SU-DHL-6 (cell line): ENCODE measurements around the gene TECPR2.
"Not testable (repeated sequence)": the region's sequence is repeated elsewhere in the genome, so short reads cannot be mapped to it uniquely, and the experiment has no call there.

Source experiments
- H2AFZ ChIP-seq: fragments of 200-600 bp; sonication (generic); 2 replicates; pipeline ENCODE4 v1.6.1; 2014; ENCODE audit warnings: low read depth, mild to moderate bottlenecking, moderate library complexity, mixed read lengths, antibody characterized with exemption, low read length; ENCODE audit not compliant: severe bottlenecking
- H3F3A ChIP-seq: fragments of 200-600 bp; shearing (Covaris generic); 2 replicates; pipeline ENCODE4 v1.6.0; 2016; ENCODE audit warnings: antibody characterized with exemption, mild to moderate bottlenecking; ENCODE audit not compliant: insufficient read depth
- H3K27ac ChIP-seq: fragments of 200-600 bp; sonication (generic); 2 replicates; pipeline ENCODE4 v1.5.1; 2016; ENCODE audit warnings: low read depth, mild to moderate bottlenecking, low read length, moderate library complexity, mixed read lengths
- H3K27me3 ChIP-seq: fragments of 200-600 bp; sonication (generic), shearing (Covaris generic); 2 replicates; pipeline ENCODE4 v1.6.0; 2014; ENCODE audit warnings: mild to moderate bottlenecking, low read length
- H3K36me3 ChIP-seq: fragments of 200-600 bp; sonication (generic); 2 replicates; pipeline ENCODE4 v1.6.1; 2014; ENCODE audit warnings: mild to moderate bottlenecking, low read length, mixed read lengths
- H3K4me2 ChIP-seq: fragments of 300-600, 200-600 bp; shearing (Covaris generic), sonication (generic); 2 replicates; pipeline ENCODE4 v1.6.0; 2014; ENCODE audit warnings: low read length, low read depth, mild to moderate bottlenecking; ENCODE audit not compliant: poor library complexity, severe bottlenecking
- H3K4me3 ChIP-seq: fragments of 200-600 bp; sonication (generic); 2 replicates; pipeline ENCODE4 v1.5.1; 2014; ENCODE audit warnings: antibody characterized with exemption, low read length, mild to moderate bottlenecking, mixed read lengths; ENCODE audit not compliant: insufficient read depth, poor library complexity, severe bottlenecking
- H3K79me2 ChIP-seq: fragments of 200-600 bp; sonication (generic); 2 replicates; pipeline ENCODE4 v1.6.1; 2014; ENCODE audit warnings: mild to moderate bottlenecking, low read length, moderate library complexity; ENCODE audit not compliant: insufficient read depth
- H3K9ac ChIP-seq: fragments of 200-600 bp; sonication (generic); 2 replicates; pipeline ENCODE4 v1.7.0; 2014; ENCODE audit warnings: mild to moderate bottlenecking, low read length
- H3K9me2 ChIP-seq: fragments of 200-600 bp; sonication (generic); replicated peaks from 2 replicates; pipeline ENCODE4 v1.6.1; 2014; ENCODE audit warnings: low read length; ENCODE audit not compliant: insufficient read depth
- H3K9me3 ChIP-seq: fragments of 200-600 bp; sonication (generic); 2 replicates; pipeline ENCODE4 v1.6.1; 2014; ENCODE audit warnings: low read length, mixed read lengths; ENCODE audit not compliant: insufficient read depth
- H4K20me1 ChIP-seq: fragments of 200-600 bp; sonication (generic); 2 replicates; pipeline ENCODE4 v1.6.1; 2014; ENCODE audit warnings: low read depth, mild to moderate bottlenecking, antibody characterized with exemption, low read length, moderate library complexity, mixed read lengths
- CTCF ChIP-seq: fragments of 200-600 bp; sonication (generic); IDR thresholded peaks from one replicate; pipeline ENCODE4 v1.5.1; 2017; ENCODE audit warnings: antibody characterized with exemption, mild to moderate bottlenecking, low read length, moderate library complexity; ENCODE audit not compliant: insufficient read depth, poor library complexity, severe bottlenecking
- EZH2phosphoT487 ChIP-seq: fragments of 200-600 bp; sonication (generic), shearing (Covaris generic); conservative IDR thresholded peaks from 2 replicates; pipeline ENCODE4 v1.6.1; 2018; ENCODE audit warnings: mild to moderate bottlenecking, antibody characterized with exemption, low read length, moderate library complexity, mixed read lengths

Gene TECPR2

GRCh38 chr14:102346645-102347044 lies 16.1 kb upstream of the TECPR2 start:
- H3K27me3 ChIP-seq: no peaks in the 10 kb centered on the region

GRCh38 chr14:102348376-102348775 lies 14.4 kb upstream of the TECPR2 start:
- Histone ChIP-seq H3K4me3 (no peak overlapping the region), H3K27me3 (no peaks in the 10 kb centered on the region), H3K9me2 (no peaks in the 10 kb centered on the region), H4K20me1 (no peaks in the 10 kb centered on the region), H3K9me3 (no peaks in the 10 kb centered on the region), H3K27ac (no peak overlapping the region), H3K79me2 (no peaks in the 10 kb centered on the region), H3K4me2 (no peak overlapping the region), H3K36me3 (0 out of 2 replicates have a peak, but pooled peaks cover 2% of the 10 kb centered on the region), H3F3A (no peaks in the 10 kb centered on the region), H3K9ac (no peak overlapping the region), H2AFZ (no peak overlapping the region)
- TF ChIP-seq CTCF: no peak
- TF ChIP-seq EZH2phosphoT487: no peak

More at GRCh38 chr14:102346645-102347044, 16.1 kb upstream of the TECPR2 start:
- no peak overlapping the region for H2AFZ ChIP-seq
- H3K9me3 ChIP-seq: no peaks in the 10 kb centered on the region
- TF ChIP-seq CTCF (no peak), EZH2phosphoT487 (no peak)
- H3K9ac ChIP-seq: no peak overlapping the region
- no peaks in the 10 kb centered on the region for H3K36me3 ChIP-seq
- H3K79me2 ChIP-seq: no peaks in the 10 kb centered on the region
- H3K9me2 ChIP-seq: no peaks in the 10 kb centered on the region
- H4K20me1 ChIP-seq: no peaks in the 10 kb centered on the region
- H3F3A ChIP-seq: no peaks in the 10 kb centered on the region
- H3K4me3 ChIP-seq: no peak overlapping the region
- no peak overlapping the region for H3K27ac ChIP-seq
- H3K4me2 ChIP-seq: no peak overlapping the region

GRCh38 chr14:102351023-102351422 lies 11.7 kb upstream of the TECPR2 start:
- Histone ChIP-seq H3K9ac (no peak overlapping the region), H3K4me3 (no peak overlapping the region), H3K9me3 (no peaks in the 10 kb centered on the region), H3K36me3 (0 out of 2 replicates have a peak, but pooled peaks cover 5% of the 10 kb centered on the region), H3K27me3 (no peaks in the 10 kb centered on the region), H3K27ac (no peak overlapping the region), H3K4me2 (no peak overlapping the region), H2AFZ (no peak overlapping the region), H4K20me1 (no peaks in the 10 kb centered on the region), H3K9me2 (no peaks in the 10 kb centered on the region), H3F3A (no peaks in the 10 kb centered on the region), H3K79me2 (no peaks in the 10 kb centered on the region)
- TF ChIP-seq CTCF (no peak), EZH2phosphoT487 (no peak)

- H3F3A ChIP-seq, H3K27me3 ChIP-seq, H3K4me3 ChIP-seq, H3K4me2 ChIP-seq, H4K20me1 ChIP-seq, H3K9ac ChIP-seq, H3K27ac ChIP-seq, H3K36me3 ChIP-seq, H2AFZ ChIP-seq, H3K9me3 ChIP-seq, H3K9me2 ChIP-seq, H3K79me2 ChIP-seq: not testable (repeated sequence)
These were observed 11.1 kb upstream of the TECPR2 start for GRCh38 chr14:102351593-102351992.
